Fibroblast of lung (primary cell): Measurements from ENCODE around the gene CST9. TPM values are rescaled to one million over a fixed set of nuclear protein-coding genes. Genes with fewer than 3 reads are reported as not detected.
A peak's percentile ranks its signal among the peaks of the same experiment; 100 is the strongest.

ENCODE experiments used
- DNase-seq, 2 donors: peaks; one replicate each; pipeline versions ENCODE4 v3.0.0 to v3.0.0-alpha.2; 2010; ENCODE audit warnings: low read depth in 2 of 2
- H2AFZ ChIP-seq: 2 replicates; pipeline ENCODE4 v1.5.1; 2012; ENCODE audit warnings: low read length, control low read depth, inconsistent platforms
- H3K27ac ChIP-seq: 2 replicates; pipeline ENCODE4 v1.5.1; 2011; ENCODE audit warnings: low read length, control low read depth; ENCODE audit not compliant: insufficient read depth
- H3K27me3 ChIP-seq: 2 replicates; pipeline ENCODE4 v1.5.1; 2011; ENCODE audit warnings: mild to moderate bottlenecking, low read length; ENCODE audit not compliant: control insufficient read depth, insufficient read depth
- H3K36me3 ChIP-seq: 2 replicates; pipeline ENCODE4 v1.5.1; 2011; ENCODE audit warnings: low read length; ENCODE audit not compliant: control insufficient read depth, insufficient read depth
- H3K4me1 ChIP-seq: 2 replicates; pipeline ENCODE4 v1.5.1; 2011; ENCODE audit warnings: low read length; ENCODE audit not compliant: control insufficient read depth, insufficient read depth; ENCODE audit errors: extremely low read depth
- H3K4me2 ChIP-seq: 2 replicates; pipeline ENCODE4 v1.5.1; 2011; ENCODE audit warnings: low read length, control low read depth; ENCODE audit not compliant: insufficient read depth; ENCODE audit errors: extremely low read depth
- H3K4me3 ChIP-seq, 4 experiments: fragments of 200-600 bp in 1 of 4; sonication (generic) in 1 of 4; replicated peaks in 1 of 4; 2 replicates each; pipeline ENCODE4 v1.5.1; 2011 to 2016; ENCODE audit warnings: low read length in 4 of 4, low read depth in 3 of 4, mild to moderate bottlenecking in 3 of 4, control low read depth in 2 of 4, inconsistent platforms in 1 of 4, mixed read lengths in 1 of 4; ENCODE audit not compliant: insufficient read depth in 1 of 4; ENCODE audit errors: control extremely low read depth in 1 of 4
- H3K79me2 ChIP-seq: 2 replicates; pipeline ENCODE4 v1.5.1; 2012; ENCODE audit warnings: mild to moderate bottlenecking, low read length, inconsistent platforms; ENCODE audit not compliant: control insufficient read depth, insufficient read depth
- H3K9ac ChIP-seq: 2 replicates; pipeline ENCODE4 v1.5.1; 2011; ENCODE audit warnings: mild to moderate bottlenecking, low read length, control low read depth; ENCODE audit not compliant: insufficient read depth
- H3K9me3 ChIP-seq: 2 replicates; pipeline ENCODE4 v1.5.1; 2012; ENCODE audit warnings: low read depth, low read length; ENCODE audit not compliant: control insufficient read depth, insufficient read depth
- H4K20me1 ChIP-seq: 2 replicates; pipeline ENCODE4 v1.5.1; 2011; ENCODE audit warnings: low read length; ENCODE audit not compliant: control insufficient read depth, insufficient read depth; ENCODE audit errors: extremely low read depth
- EZH2 ChIP-seq: IDR thresholded peaks from 2 replicates; pipeline ENCODE4 v1.5.1; 2012; ENCODE audit warnings: low read length, control low read depth, mild to moderate bottlenecking; ENCODE audit errors: missing control alignments
- polyA plus RNA-seq, 2 donors: library from polyadenylated mRNA; depleted of rRNA in 1 of 2; stranded (reverse) in 1 of 2; unstranded in 1 of 2; fragments of >200 nt; gene quantifications; 2 replicates each; pipeline ENCODE4 v1.2.1, GENCODE V29; 2011 to 2012; ENCODE audit warnings: missing spikeins in 1 of 2
- total RNA-seq: library from RNA; depleted of rRNA; stranded (reverse); fragments of >200 nt; gene quantifications from 2 replicates; pipeline ENCODE4 v1.2.1, GENCODE V29; 2014
- TF ChIP-seq, protein P1 (sequence below), 2 donors: IDR thresholded peaks in 1 of 2; conservative IDR thresholded peaks in 1 of 2; 1 replicate in 1 of 2; 2 replicates in 1 of 2; pipeline ENCODE4 v1.5.1; 2011 to 2012; ENCODE audit warnings: low read length in 2 of 2, control low read depth in 1 of 2, inconsistent platforms in 1 of 2, low read depth in 1 of 2, mild to moderate bottlenecking in 1 of 2

Gene CST9
- total and polyA plus RNA-seq, 2 donors (not counting 1 experiment from before 2014, with no cell fraction given), result not detected

DNA sequence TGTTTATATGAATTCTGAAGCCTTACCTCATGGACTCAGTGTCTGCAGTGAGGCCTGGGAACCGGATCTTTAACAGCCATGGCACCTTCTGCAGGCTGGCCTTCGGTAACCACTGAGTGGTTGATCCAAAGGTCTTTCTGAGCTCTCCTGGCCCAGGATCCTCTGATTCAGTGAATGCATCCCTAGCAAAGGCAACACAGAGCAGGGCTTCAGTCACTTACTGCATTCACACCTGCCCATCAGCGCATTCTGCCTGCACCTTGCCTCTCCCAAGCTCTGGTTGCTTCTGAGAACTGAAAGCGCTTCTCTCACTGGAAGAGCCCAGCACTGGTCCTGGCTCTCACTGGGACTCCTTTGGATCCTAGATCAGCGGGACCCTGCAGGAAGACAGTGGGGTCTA, 8.4 kb upstream of the CST9 start:
- H3K27me3 ChIP-seq, result peaks cover 27% of the 10 kb centered on the region
- no peak overlapping the region for H3K4me3 ChIP-seq
- no peaks in the 10 kb centered on the region for H4K20me1 ChIP-seq
- H3K9ac ChIP-seq, result no peak overlapping the region
- H3K79me2 ChIP-seq, result no peaks in the 10 kb centered on the region
- TF ChIP-seq EZH2, result no peak
- TF ChIP-seq, protein P1, sequence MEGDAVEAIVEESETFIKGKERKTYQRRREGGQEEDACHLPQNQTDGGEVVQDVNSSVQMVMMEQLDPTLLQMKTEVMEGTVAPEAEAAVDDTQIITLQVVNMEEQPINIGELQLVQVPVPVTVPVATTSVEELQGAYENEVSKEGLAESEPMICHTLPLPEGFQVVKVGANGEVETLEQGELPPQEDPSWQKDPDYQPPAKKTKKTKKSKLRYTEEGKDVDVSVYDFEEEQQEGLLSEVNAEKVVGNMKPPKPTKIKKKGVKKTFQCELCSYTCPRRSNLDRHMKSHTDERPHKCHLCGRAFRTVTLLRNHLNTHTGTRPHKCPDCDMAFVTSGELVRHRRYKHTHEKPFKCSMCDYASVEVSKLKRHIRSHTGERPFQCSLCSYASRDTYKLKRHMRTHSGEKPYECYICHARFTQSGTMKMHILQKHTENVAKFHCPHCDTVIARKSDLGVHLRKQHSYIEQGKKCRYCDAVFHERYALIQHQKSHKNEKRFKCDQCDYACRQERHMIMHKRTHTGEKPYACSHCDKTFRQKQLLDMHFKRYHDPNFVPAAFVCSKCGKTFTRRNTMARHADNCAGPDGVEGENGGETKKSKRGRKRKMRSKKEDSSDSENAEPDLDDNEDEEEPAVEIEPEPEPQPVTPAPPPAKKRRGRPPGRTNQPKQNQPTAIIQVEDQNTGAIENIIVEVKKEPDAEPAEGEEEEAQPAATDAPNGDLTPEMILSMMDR (conservative IDR thresholded peaks at IDR 0.05 in 1 of 2, IDR thresholded peaks at IDR 0.05 in 1 of 2; ENCODE audit: low read depth in 1 of 2, low read length in 2 of 2), result no peak
- no peaks in the 10 kb centered on the region for H3K36me3 ChIP-seq
- no peaks in the 10 kb centered on the region for H3K4me1 ChIP-seq
- H3K4me2 ChIP-seq, result no peak overlapping the region
- DNase-seq, result no peak
- H3K27ac ChIP-seq, result no peak overlapping the region
- no peak overlapping the region for H2AFZ ChIP-seq
- H3K9me3 ChIP-seq, result no peaks in the 10 kb centered on the region

DNA sequence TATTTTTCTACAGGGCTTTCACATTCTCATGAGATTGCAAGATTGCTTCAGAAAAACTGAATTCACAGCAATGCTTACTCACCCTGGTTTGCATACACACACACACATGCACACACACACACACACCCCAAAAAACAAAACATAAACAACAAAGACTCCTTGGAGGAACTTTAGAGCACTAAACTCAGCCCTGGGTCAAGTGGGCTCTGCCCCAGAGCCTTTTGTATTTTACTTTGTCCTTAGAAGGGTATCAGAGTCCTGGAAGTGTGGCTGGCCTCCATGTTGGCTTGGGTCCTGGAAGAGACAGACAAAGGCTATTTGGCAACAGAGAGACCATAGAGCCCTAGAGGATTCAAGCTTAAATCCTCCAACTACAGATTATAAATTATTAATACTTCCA, 8.0 kb upstream of the CST9 start:
- DNase-seq, result peak in 1 of 2 donors; percentile 61

DNA sequence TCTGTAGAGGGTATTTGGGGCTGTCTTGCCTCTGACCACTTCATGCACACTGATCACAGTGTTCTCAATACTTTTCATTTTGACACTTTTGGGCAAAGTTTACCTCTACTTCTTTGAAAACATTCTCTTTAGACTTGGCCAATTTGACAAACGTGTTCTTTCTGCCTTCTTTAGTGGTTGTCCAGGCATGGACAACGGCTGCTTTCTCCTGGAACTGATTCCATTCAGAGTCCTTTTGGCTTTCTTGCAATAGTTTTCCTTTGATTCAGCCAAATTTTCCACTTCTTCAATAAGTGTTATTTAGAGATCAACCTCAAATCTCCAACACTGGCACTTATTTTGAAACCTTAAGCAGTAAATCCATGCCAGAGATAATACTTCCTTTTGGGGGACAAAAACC, 6.7 kb upstream of the CST9 start:
- H3K9me3 ChIP-seq, result no peaks in the 10 kb centered on the region
- H3K27me3 ChIP-seq, result peaks cover 27% of the 10 kb centered on the region
- no peak for TF ChIP-seq EZH2
- TF ChIP-seq, protein P1 (conservative IDR thresholded peaks at IDR 0.05 in 1 of 2, IDR thresholded peaks at IDR 0.05 in 1 of 2; ENCODE audit: low read depth in 1 of 2, low read length in 2 of 2), result no peak

More for the DNA sequence above, 8.0 kb upstream of the CST9 start:
- Histone ChIP-seq H3K9ac (no peak overlapping the region), H3K79me2 (no peaks in the 10 kb centered on the region), H3K27ac (no peak overlapping the region), H2AFZ (no peak overlapping the region), H4K20me1 (no peaks in the 10 kb centered on the region), H3K27me3 (peaks cover 27% of the 10 kb centered on the region), H3K9me3 (no peaks in the 10 kb centered on the region), H3K4me2 (no peak overlapping the region), H3K36me3 (no peaks in the 10 kb centered on the region), H3K4me3 (no peak overlapping the region), H3K4me1 (no peaks in the 10 kb centered on the region)
- TF ChIP-seq, protein P1 (conservative IDR thresholded peaks at IDR 0.05 in 1 of 2, IDR thresholded peaks at IDR 0.05 in 1 of 2; ENCODE audit: low read depth in 1 of 2, low read length in 2 of 2), result no peak

More for the DNA sequence above, 6.7 kb upstream of the CST9 start:
- no peak overlapping the region for H3K27ac ChIP-seq
- H3K4me1 ChIP-seq, result no peaks in the 10 kb centered on the region
- H3K9ac ChIP-seq, result no peak overlapping the region
- no peak overlapping the region for H3K4me2 ChIP-seq
- H4K20me1 ChIP-seq, result no peaks in the 10 kb centered on the region
- H3K4me3 ChIP-seq, result no peak overlapping the region
- no peaks in the 10 kb centered on the region for H3K79me2 ChIP-seq
- no peak overlapping the region for H2AFZ ChIP-seq
- H3K36me3 ChIP-seq, result no peaks in the 10 kb centered on the region
- no peak for DNase-seq
